PC-3 (cell line): ENCODE measurements around the gene FARS2.

Experiments
- EZH2 ChIP-seq: fragments of 300-600 bp; sonication (generic); IDR thresholded peaks from one replicate; pipeline ENCODE4 v1.6.1; 2017; ENCODE audit warnings: antibody characterized with exemption, mild to moderate bottlenecking, low read length; ENCODE audit not compliant: unreplicated experiment
- EZH2phosphoT487 ChIP-seq: fragments of 300-600 bp; sonication (generic); IDR thresholded peaks from 2 replicates; pipeline ENCODE4 v1.6.1; 2018; ENCODE audit warnings: mild to moderate bottlenecking, antibody characterized with exemption, low read length, borderline replicate concordance
- TF ChIP-seq, protein P1 (sequence below): fragments of 300-600 bp; sonication (generic); conservative IDR thresholded peaks from 2 replicates; pipeline ENCODE4 v1.5.1; 2017; ENCODE audit warnings: antibody characterized with exemption, low read depth, mild to moderate bottlenecking, low read length

DNA sequence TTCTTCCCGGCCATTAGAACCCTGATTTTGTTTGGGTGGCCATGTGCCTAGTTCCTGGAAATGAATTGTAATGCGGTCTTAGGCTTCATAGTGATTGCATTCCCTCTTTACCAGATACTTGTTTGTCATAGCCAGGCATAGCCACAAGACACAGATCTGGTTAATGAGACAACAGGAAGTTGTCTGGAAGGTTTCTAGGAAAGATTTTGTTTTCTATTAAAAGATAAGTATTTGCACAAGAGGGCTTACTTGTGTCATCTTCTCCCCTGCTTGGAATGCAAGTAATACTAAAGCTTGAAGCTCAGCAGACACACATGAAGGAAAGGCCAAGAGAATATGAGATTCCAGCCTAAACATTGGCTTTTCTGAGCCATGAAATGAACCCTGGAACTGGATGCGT, 12.9 kb downstream of the FARS2 start:
- TF ChIP-seq, protein P1, sequence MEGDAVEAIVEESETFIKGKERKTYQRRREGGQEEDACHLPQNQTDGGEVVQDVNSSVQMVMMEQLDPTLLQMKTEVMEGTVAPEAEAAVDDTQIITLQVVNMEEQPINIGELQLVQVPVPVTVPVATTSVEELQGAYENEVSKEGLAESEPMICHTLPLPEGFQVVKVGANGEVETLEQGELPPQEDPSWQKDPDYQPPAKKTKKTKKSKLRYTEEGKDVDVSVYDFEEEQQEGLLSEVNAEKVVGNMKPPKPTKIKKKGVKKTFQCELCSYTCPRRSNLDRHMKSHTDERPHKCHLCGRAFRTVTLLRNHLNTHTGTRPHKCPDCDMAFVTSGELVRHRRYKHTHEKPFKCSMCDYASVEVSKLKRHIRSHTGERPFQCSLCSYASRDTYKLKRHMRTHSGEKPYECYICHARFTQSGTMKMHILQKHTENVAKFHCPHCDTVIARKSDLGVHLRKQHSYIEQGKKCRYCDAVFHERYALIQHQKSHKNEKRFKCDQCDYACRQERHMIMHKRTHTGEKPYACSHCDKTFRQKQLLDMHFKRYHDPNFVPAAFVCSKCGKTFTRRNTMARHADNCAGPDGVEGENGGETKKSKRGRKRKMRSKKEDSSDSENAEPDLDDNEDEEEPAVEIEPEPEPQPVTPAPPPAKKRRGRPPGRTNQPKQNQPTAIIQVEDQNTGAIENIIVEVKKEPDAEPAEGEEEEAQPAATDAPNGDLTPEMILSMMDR = no peak
- TF ChIP-seq EZH2phosphoT487 = no peak
- no peak for TF ChIP-seq EZH2
